ENCODE results near the gene MORN2.
A peak's percentile ranks its signal among the peaks of the same experiment; 100 is the strongest.
"Not testable (repeated sequence)": the region's sequence is repeated elsewhere in the genome, so short reads cannot be mapped to it uniquely, and the experiment has no call there.

MORN2 gene

GRCh38 chr2:38875576-38876367 is at the start of gene MORN2, which contains the start of gene DHX57:
MORN2 (plus strand) TSS chr2:38875976.
DHX57 (minus strand) TSS chr2:38875934; CDS start chr2:38868405, 7,529 bp downstream.
- peak; percentile 40 for DNase-seq

GRCh38 chr2:38827539-38828145 is 48.1 kb upstream of the MORN2 start:
- not testable (repeated sequence) for DNase-seq

- DNase-seq, result no peak
Observed at GRCh38 chr2:38828460-38828859, 47.3 kb upstream of the MORN2 start.

GRCh38 chr2:38829971-38830370 is 45.8 kb upstream of the MORN2 start:
- no peak for DNase-seq

- DNase-seq, result peak; percentile 17
Observed at GRCh38 chr2:38830526-38831159, 45.1 kb upstream of the MORN2 start.

- no peak for DNase-seq
Observed at GRCh38 chr2:38835015-38835601, 40.7 kb upstream of the MORN2 start.

- no peak for DNase-seq
Observed at GRCh38 chr2:38835990-38836389, 39.8 kb upstream of the MORN2 start.

- no peak for DNase-seq
Observed at GRCh38 chr2:38836791-38837190, 39.0 kb upstream of the MORN2 start.

- no peak for DNase-seq
Observed at GRCh38 chr2:38850045-38850444, 25.7 kb upstream of the MORN2 start.

GRCh38 chr2:38856165-38856564 is 19.6 kb upstream of the MORN2 start:
- DNase-seq, result no peak

GRCh38 chr2:38862476-38862875 is 13.3 kb upstream of the MORN2 start:
- no peak for DNase-seq

- DNase-seq, result no peak
Observed at GRCh38 chr2:38863061-38863695, 12.6 kb upstream of the MORN2 start.

- no peak for DNase-seq
Observed at GRCh38 chr2:38866773-38867443, 8.9 kb upstream of the MORN2 start.

- DNase-seq, result no peak
Observed at GRCh38 chr2:38871432-38871831, 4.3 kb upstream of the MORN2 start.

- DNase-seq, result no peak
Observed at GRCh38 chr2:38873763-38874162, 2.0 kb upstream of the MORN2 start.

- no peak for DNase-seq
Observed at GRCh38 chr2:38875227-38875575, 575 bp upstream of the MORN2 start.

- DNase-seq, result no peak
Observed at GRCh38 chr2:38876407-38876806, 631 bp downstream of the MORN2 start.

GRCh38 chr2:38886063-38886462 is 10.3 kb downstream of the MORN2 start:
- no peak for DNase-seq

GRCh38 chr2:38887347-38887746 is 11.6 kb downstream of the MORN2 start:
- no peak for DNase-seq

- DNase-seq, result no peak
Observed at GRCh38 chr2:38887902-38888554, 12.3 kb downstream of the MORN2 start.

GRCh38 chr2:38889045-38889444 is 13.3 kb downstream of the MORN2 start:
- no peak for DNase-seq

GRCh38 chr2:38889575-38889974 is 13.8 kb downstream of the MORN2 start, which contains the start of gene ARHGEF33:
ARHGEF33 (plus strand) TSS chr2:38889875; CDS start chr2:38919448, 29,573 bp downstream.
- no peak for DNase-seq

Measured in GF-D8 (cell line).